GM19324 (cell line): ENCODE data around the gene GPC3.
"Not testable (repeated sequence)": the region's sequence is repeated elsewhere in the genome, so short reads cannot be mapped to it uniquely, and the experiment has no call there.

Source experiments
- ATAC-seq: cut with Tn5 transposase; IDR thresholded peaks from one replicate; pipeline ENCODE4 v1.9.1; 2021; ENCODE audit warnings: mild to moderate bottlenecking, moderate library complexity; ENCODE audit not compliant: unreplicated experiment, low FRiP score

The GPC3 gene

GRCh38 chrX:133633950-133634349 lies 351.4 kb downstream of the GPC3 start:
- ATAC-seq, result no peak

- ATAC-seq, result no peak
These were observed 352.2 kb downstream of the GPC3 start for GRCh38 chrX:133633162-133633561.

GRCh38 chrX:133630362-133630761 lies 355.0 kb downstream of the GPC3 start:
- ATAC-seq, result no peak

- no peak for ATAC-seq
These were observed 357.7 kb downstream of the GPC3 start for GRCh38 chrX:133627673-133628072.

- not testable (repeated sequence) for ATAC-seq
These were observed 364.0 kb downstream of the GPC3 start for GRCh38 chrX:133621384-133621783.

GRCh38 chrX:133611676-133612075 lies 373.7 kb downstream of the GPC3 start:
- ATAC-seq, result no peak

- ATAC-seq, result no peak
These were observed 375.3 kb downstream of the GPC3 start for GRCh38 chrX:133610056-133610455.

- no peak for ATAC-seq
These were observed 376.2 kb downstream of the GPC3 start for GRCh38 chrX:133609166-133609565.

- no peak for ATAC-seq
These were observed 377.0 kb downstream of the GPC3 start for GRCh38 chrX:133608406-133608805.

GRCh38 chrX:133607419-133608348 lies 377.7 kb downstream of the GPC3 start:
- ATAC-seq, result no peak

GRCh38 chrX:133606990-133607389 lies 378.4 kb downstream of the GPC3 start:
- ATAC-seq, result no peak

GRCh38 chrX:133604801-133605200 lies 380.6 kb downstream of the GPC3 start:
- ATAC-seq, result no peak

- ATAC-seq, result no peak
These were observed 382.5 kb downstream of the GPC3 start for GRCh38 chrX:133602881-133603280.

GRCh38 chrX:133601116-133601515 lies 384.3 kb downstream of the GPC3 start:
- no peak for ATAC-seq

GRCh38 chrX:133600536-133600935 lies 384.9 kb downstream of the GPC3 start:
- ATAC-seq, result no peak

GRCh38 chrX:133598601-133599335 lies 386.6 kb downstream of the GPC3 start:
- no peak for ATAC-seq

GRCh38 chrX:133594156-133594555 lies 391.2 kb downstream of the GPC3 start:
- ATAC-seq, result no peak

- ATAC-seq, result no peak
These were observed 391.9 kb downstream of the GPC3 start for GRCh38 chrX:133593531-133593930.

GRCh38 chrX:133590703-133591505 lies 394.5 kb downstream of the GPC3 start:
- no peak for ATAC-seq

GRCh38 chrX:133588827-133589226 lies 396.6 kb downstream of the GPC3 start:
- ATAC-seq, result no peak

- no peak for ATAC-seq
These were observed 397.6 kb downstream of the GPC3 start for GRCh38 chrX:133587818-133588217.
